GM12878 (cell line): ENCODE data around the gene NRG4. TPM values are rescaled to one million over a fixed set of nuclear protein-coding genes. Genes with fewer than 3 reads are reported as not detected.

Experiments used
- ATAC-seq: fragments of 200-7000 bp; cut with Tn5 transposase; 3 replicates; pipeline ENCODE4 v1.9.1; 2020; ENCODE audit warnings: mild to moderate bottlenecking, moderate library complexity
- BruUV-seq: library from RNA; stranded (reverse); fragments of 400-500 nt; replicated peaks from 2 replicates; lab custom pipeline; 2021; lab: Mats Ljungman, UMichigan
- CTCF ChIA-PET: fragments of 300-600 bp; sonication (Branson Sonifier 250); formaldehyde crosslinking; extraction: SDS; loops from one replicate; lab custom pipeline; 2021; ENCODE audit warnings: inconsistent platforms; lab: Yijun Ruan, JAX
- POLR2A ChIA-PET: fragments of 350-600 bp; formaldehyde crosslinking; extraction: SDS; loops from one replicate; lab custom pipeline; 2021; ENCODE audit warnings: inconsistent platforms; lab: Charles Lee
- RAD21 ChIA-PET: fragments of 300-600 bp; sonication (Branson Sonifier 250); formaldehyde crosslinking; loops from one replicate; lab custom pipeline; 2023; ENCODE audit warnings: antibody characterized with exemption; ENCODE audit not compliant: unreplicated experiment; lab: Charles Lee
- SMC1A ChIA-PET: fragments of 300-600 bp; sonication (Branson Sonifier 250); formaldehyde crosslinking; loops from one replicate; lab custom pipeline; 2023; ENCODE audit not compliant: unreplicated experiment, uncharacterized antibody; lab: Charles Lee
- DNase-seq: peaks from one replicate; pipeline ENCODE4 v3.0.0-alpha.2; 2011; ENCODE audit warnings: low read depth, low spot score
- FAIRE-seq: peaks from 3 replicates; lab custom pipeline; 2011; peaks lifted over from hg19 to GRCh38; lab: Jason Lieb, UNC
- H2AFZ ChIP-seq: 2 replicates; pipeline ENCODE4 v1.6.0; 2011; ENCODE audit warnings: low read depth, low read length, control low read depth; ENCODE audit not compliant: control insufficient read depth
- H3K27ac ChIP-seq: 2 replicates; pipeline ENCODE4 v1.5.1; 2011; ENCODE audit warnings: control low read depth; ENCODE audit not compliant: control insufficient read depth, insufficient read depth
- H3K27me3 ChIP-seq, 2 experiments: replicated peaks in 1 of 2; 2 replicates each; pipeline versions ENCODE4 v1.6.0 to v1.6.1; 2011; ENCODE audit warnings: low read length in 1 of 2; ENCODE audit not compliant: control insufficient read depth in 2 of 2, insufficient read depth in 2 of 2
- H3K36me3 ChIP-seq, 2 experiments: 2 replicates each; pipeline ENCODE4 v1.5.1; 2011; ENCODE audit warnings: low read length in 1 of 2; ENCODE audit not compliant: control insufficient read depth in 2 of 2, insufficient read depth in 2 of 2
- H3K4me1 ChIP-seq: 2 replicates; pipeline ENCODE4 v1.6.1; 2011; ENCODE audit warnings: mild to moderate bottlenecking, low read length, moderate library complexity, mixed read lengths; ENCODE audit not compliant: control insufficient read depth, insufficient read depth
- H3K4me2 ChIP-seq: 2 replicates; pipeline ENCODE4 v1.6.0; 2011; ENCODE audit warnings: control low read depth; ENCODE audit not compliant: control insufficient read depth, insufficient read depth
- H3K4me3 ChIP-seq: fragments of 200-600 bp; sonication (generic); 2 replicates; pipeline ENCODE4 v1.5.1; 2016
- H3K79me2 ChIP-seq: 2 replicates; pipeline ENCODE4 v1.6.0; 2011; ENCODE audit warnings: low read length; ENCODE audit not compliant: control insufficient read depth, insufficient read depth
- H3K9ac ChIP-seq: 2 replicates; pipeline ENCODE4 v1.8.0; 2011; ENCODE audit warnings: low read length, control low read depth, mixed read lengths; ENCODE audit not compliant: control insufficient read depth, insufficient read depth
- H3K9me3 ChIP-seq: replicated peaks from 3 replicates; pipeline ENCODE4 v1.5.1; 2011; ENCODE audit warnings: mild to moderate bottlenecking, low read length; ENCODE audit not compliant: control insufficient read depth, insufficient read depth
- H4K20me1 ChIP-seq: 2 replicates; pipeline ENCODE4 v1.6.0; 2011; ENCODE audit not compliant: control insufficient read depth, insufficient read depth
- BMI1 ChIP-seq: fragments of 450-650 bp; IDR thresholded peaks from 2 replicates; pipeline ENCODE4 v1.6.1; 2016; ENCODE audit warnings: mild to moderate bottlenecking, moderate library complexity, borderline replicate concordance
- SRF ChIP-seq, 2 experiments: IDR thresholded peaks; 2 replicates each; pipeline ENCODE4 v1.6.1; 2011; ENCODE audit warnings: low read depth in 2 of 2, low read length in 2 of 2, mild to moderate bottlenecking in 1 of 2, moderate library complexity in 1 of 2
- TCF3 ChIP-seq: IDR thresholded peaks from 2 replicates; pipeline ENCODE4 v1.6.1; 2012; ENCODE audit warnings: low read depth, mild to moderate bottlenecking, low read length, borderline replicate concordance; ENCODE audit not compliant: insufficient read depth
- WGBS: methylation state at CpG from one replicate; pipeline ENCODE4 v1.1.6; 2016; ENCODE audit warnings: low lambda C conversion rate; ENCODE audit not compliant: insufficient replicate concordance, insufficient coverage; ENCODE audit errors: missing lambda C conversion rate; 5-methylcytosine and 5-hydroxymethylcytosine counted together
- in situ Hi-C: fragments of 300-500 bp; cut with MboI; formaldehyde crosslinking; loops from 9 replicates; pipeline ENCODE4 v1.14.3; 2018; ENCODE audit warnings: mixed read lengths
- intact Hi-C: fragments of 100-400 bp; cut with micrococcal nuclease; formaldehyde crosslinking; loops from one replicate; pipeline ENCODE4 v1.14.2; 2022; ENCODE audit not compliant: unreplicated experiment
- polyA plus RNA-seq, 11 experiments: library from polyadenylated mRNA; depleted of rRNA in 4 of 11; unstranded in 6 of 11; stranded (reverse) in 5 of 11; fragments of >200 nt; fragmentation: Nextera tagmentation in 4 of 11; fragmentation: Illumina TruSeq in 1 of 11; extraction: Ambion mirVana in 4 of 11; extraction: Trizol in 1 of 11; gene quantifications; 1 replicate in 1 of 11; 2 replicates in 10 of 11; pipeline versions ENCODE4 v1.2.1 to v1.2.3, GENCODE V29; 2011 to 2016; ENCODE audit warnings: inconsistent platforms in 2 of 11, missing spikeins in 2 of 11, low read depth in 1 of 11
- total RNA-seq, 4 experiments: library from RNA; depleted of rRNA in 3 of 4; stranded (reverse); fragments of >200 nt in 3 of 4; fragmentation: Illumina TruSeq in 1 of 4; extraction: Trizol in 1 of 4; gene quantifications; 2 replicates each; pipeline versions ENCODE4 v1.2.1 to v1.2.3, GENCODE V29; 2013 to 2021
- TF ChIP-seq, protein P1 (sequence below): IDR thresholded peaks from 2 replicates; pipeline ENCODE4 v1.6.1; 2012; ENCODE audit warnings: low read depth, low read length, improper control_type of control experiment
- TF ChIP-seq, protein P2 (sequence below): IDR thresholded peaks from 2 replicates; pipeline ENCODE4 v1.6.1; 2011; ENCODE audit warnings: low read depth, low read length, improper control_type of control experiment, borderline replicate concordance

The NRG4 gene
- total and polyA plus RNA-seq, 10 of the 15 experiments (the other 5 are each of a cell fraction or from before 2014, with no cell fraction given): 0.76 to 8.3 (median 5.5) TPM

DNA sequence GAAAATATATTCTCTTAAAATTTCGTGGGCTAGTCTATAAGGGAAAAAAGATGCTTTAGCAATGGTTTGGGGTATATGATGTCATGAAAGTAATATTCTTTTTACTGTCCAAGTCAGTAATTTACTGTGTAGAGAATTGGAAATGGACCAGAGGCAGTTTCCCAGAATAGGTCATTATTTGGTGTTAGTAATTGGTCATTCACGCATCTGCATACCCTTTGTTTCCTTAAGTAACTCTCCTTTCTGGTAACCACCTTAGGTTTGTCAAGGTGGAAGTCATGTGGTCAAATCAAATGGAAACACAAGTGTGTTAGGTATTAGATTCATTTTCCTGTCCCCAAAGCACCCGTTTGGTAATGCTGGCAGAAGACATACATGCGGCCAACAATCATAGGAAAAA lies 84.6 kb downstream of the NRG4 start:
- Histone ChIP-seq H4K20me1 (no peaks in the 10 kb centered on the region), H3K27ac (no peak overlapping the region), H3K4me2 (no peak overlapping the region), H2AFZ (no peak overlapping the region), H3K9ac (no peak overlapping the region), H3K27me3 (no peaks in the 10 kb centered on the region), H3K4me1 (peaks cover 7% of the 10 kb centered on the region), H3K4me3 (no peak overlapping the region), H3K36me3 (peaks cover 5 to 7% of the 10 kb centered on the region in 2 experiments), H3K79me2 (peaks cover 9% of the 10 kb centered on the region), H3K9me3 (no peaks in the 10 kb centered on the region)
- intact Hi-C loops: loop anchor here (5.0 kb wide), 1 partner anchor 115 kb away; no protein-coding TSS in a partner anchor
- ChIA-PET RAD21 (interaction anchor here (2.8 kb wide), 1 partner anchor 212 kb away, joined by 13 read pairs; no protein-coding TSS in a partner anchor), CTCF (interaction anchor here (1.1 to 3.8 kb wide), 4 partner anchors 10 to 212 kb away, joined by 3 to 22 read pairs (median 4); partner anchors contain the start of gene FBXO22), SMC1A (interaction anchor here (1.0 to 1.4 kb wide), 4 partner anchors 16 to 117 kb away, joined by 3 to 4 read pairs (median 3); no protein-coding TSS in a partner anchor), POLR2A (interaction anchor here (0.6 kb wide), 1 partner anchor 363 kb away, joined by 3 read pairs; no protein-coding TSS in a partner anchor)
- WGBS: 27% methylated on average over 4 of the region's 4 CpGs
- FAIRE-seq: peak; percentile 65
- no TSS peak for BruUV-seq
- ATAC-seq: peak; percentile 45
- TF ChIP-seq, protein P1, sequence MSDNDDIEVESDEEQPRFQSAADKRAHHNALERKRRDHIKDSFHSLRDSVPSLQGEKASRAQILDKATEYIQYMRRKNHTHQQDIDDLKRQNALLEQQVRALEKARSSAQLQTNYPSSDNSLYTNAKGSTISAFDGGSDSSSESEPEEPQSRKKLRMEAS: no peak
- TF ChIP-seq TCF3 (no peak), SRF (IDR thresholded peaks at IDR 0.05; ENCODE audit: low read depth in 2 of 2, low read length in 2 of 2) (no peak), BMI1 (no peak)
- TF ChIP-seq, protein P2, sequence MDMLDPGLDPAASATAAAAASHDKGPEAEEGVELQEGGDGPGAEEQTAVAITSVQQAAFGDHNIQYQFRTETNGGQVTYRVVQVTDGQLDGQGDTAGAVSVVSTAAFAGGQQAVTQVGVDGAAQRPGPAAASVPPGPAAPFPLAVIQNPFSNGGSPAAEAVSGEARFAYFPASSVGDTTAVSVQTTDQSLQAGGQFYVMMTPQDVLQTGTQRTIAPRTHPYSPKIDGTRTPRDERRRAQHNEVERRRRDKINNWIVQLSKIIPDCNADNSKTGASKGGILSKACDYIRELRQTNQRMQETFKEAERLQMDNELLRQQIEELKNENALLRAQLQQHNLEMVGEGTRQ: no peak
- no peak for DNase-seq
- in situ Hi-C loops: no loop called here
